ENCODE data around the gene KASH5. TPM values are rescaled to one million over a fixed set of nuclear protein-coding genes. Genes with fewer than 3 reads are reported as not detected.

Gene KASH5
- total and polyA plus RNA-seq, 2 of the 13 experiments (the other 11 are each of a cell fraction or from before 2014, with no cell fraction given), result not detected

- no peak for FAIRE-seq
- no TSS peak for BruUV-seq (replicated peaks)
- H3K27me3 ChIP-seq (ENCODE audit: control insufficient read depth in 1 of 2, insufficient read depth in 2 of 2, low read length in 2 of 2), result peaks cover 7 to 49% of the 10 kb centered on the region in 2 experiments; a peak in 4 of 5 replicates
- peaks cover 5% of the 10 kb centered on the region; the same call in 1 of the 2 replicates for H4K20me1 ChIP-seq (ENCODE audit: insufficient read depth, low read length)
- DNase-seq (ENCODE audit: low spot score), result no peak
- 10% methylated on average over 11 of the region's 11 CpGs for WGBS (ENCODE audit: low lambda C conversion rate)
- intact Hi-C loops (cut with micrococcal nuclease; ENCODE audit: unreplicated experiment) (no loop called here), in situ Hi-C loops (cut with HindIII; ENCODE audit: extremely low pct_ligation_motif_present, low pct_unique_long_range_greater_than_20kb) (no loop called here)
- peak overlapping the region; percentile 75 for H3K4me2 ChIP-seq (ENCODE audit: low read depth, low read length)
- ATAC-seq, result no peak
- H3K36me3 ChIP-seq (replicated peaks in 1 of 2; ENCODE audit: control insufficient read depth in 1 of 2, insufficient read depth in 2 of 2, low read length in 2 of 2), result peaks cover 0 to 10% of the 10 kb centered on the region in 2 experiments; a peak in 3 of 5 replicates
- peak overlapping the region; percentile 16 to 76 (median 70); a peak in 4 of 6 replicates for H3K4me3 ChIP-seq (replicated peaks in 1 of 3; ENCODE audit: insufficient read depth in 1 of 3, low read depth in 2 of 3, low read length in 3 of 3)
- peak overlapping the region; percentile 72 for H2AFZ ChIP-seq (ENCODE audit: low read length)
- H3K4me1 ChIP-seq (ENCODE audit: insufficient read depth, low read length), result peaks cover 27% of the 10 kb centered on the region
- CTCF ChIA-PET (ENCODE audit: low intra/inter-chr PET ratio, low total read pairs), result interaction anchor here (2.3 kb wide), 1 partner anchor 50 kb away, joined by 45 read pairs; no protein-coding TSS in a partner anchor
- no peak overlapping the region for H3K27ac ChIP-seq (ENCODE audit: extremely low read length, insufficient read depth, low read length)
- TF ChIP-seq GFI1 (CRISPR knock-in tag; IDR thresholded peaks at IDR 0.05; ENCODE audit: borderline replicate concordance) (0 out of 2 replicates have a peak, but pooled peaks have one; percentile 19), ELF1 (CRISPR knock-in tag; IDR thresholded peaks at IDR 0.05) (no peak), ARHGAP35 (CRISPR knock-in tag; IDR thresholded peaks at IDR 0.05; ENCODE audit: borderline replicate concordance) (0 out of 2 replicates have a peak, but pooled peaks have one; percentile 8)
- POLR2A ChIA-PET, result interaction anchor here (1.0 to 2.1 kb wide), 5 partner anchors 9 to 81 kb away, joined by 3 to 21 read pairs (median 3); partner anchors contain the start of genes ALDH16A1 and PIH1D1
- no peak overlapping the region for H3K9ac ChIP-seq (ENCODE audit: insufficient read depth, low read depth, low read length)
- H3K79me2 ChIP-seq (ENCODE audit: insufficient read depth, low read length), result no peaks in the 10 kb centered on the region
- H3K9me3 ChIP-seq (ENCODE audit: low read length), result no peaks in the 10 kb centered on the region
Observed at GRCh38 chr19:49442354-49442753, 54.3 kb downstream of the KASH5 start.

- H2AFZ ChIP-seq (ENCODE audit: low read length), result no peak overlapping the region
- 3% methylated on average over 24 of the region's 43 CpGs for WGBS (ENCODE audit: low lambda C conversion rate)
- POLR2A ChIA-PET, result interaction anchor here (1.0 to 2.1 kb wide), 5 partner anchors 9 to 82 kb away, joined by 3 to 21 read pairs (median 3); partner anchors contain the start of genes ALDH16A1 and PIH1D1
- in situ Hi-C loops (cut with HindIII; ENCODE audit: extremely low pct_ligation_motif_present, low pct_unique_long_range_greater_than_20kb) (no loop called here), intact Hi-C loops (cut with micrococcal nuclease; ENCODE audit: unreplicated experiment) (loop anchor here (1.0 kb wide), 1 partner anchor 51 kb away; no protein-coding TSS in a partner anchor)
- peaks cover 0 to 10% of the 10 kb centered on the region in 2 experiments; a peak in 3 of 5 replicates for H3K36me3 ChIP-seq (replicated peaks in 1 of 2; ENCODE audit: control insufficient read depth in 1 of 2, insufficient read depth in 2 of 2, low read length in 2 of 2)
- FAIRE-seq (no peak), ATAC-seq (peak; percentile 84), DNase-seq (ENCODE audit: low spot score) (peak; percentile 86)
- peak overlapping the region; percentile 70 to 76 (median 74) for H3K4me3 ChIP-seq (replicated peaks in 1 of 3; ENCODE audit: insufficient read depth in 1 of 3, low read depth in 2 of 3, low read length in 3 of 3)
- peak overlapping the region; percentile 72 for H3K27ac ChIP-seq (ENCODE audit: extremely low read length, insufficient read depth, low read length)
- CTCF ChIA-PET (ENCODE audit: low intra/inter-chr PET ratio, low total read pairs), result interaction anchor here (1.4 to 2.3 kb wide), 3 partner anchors 33 to 177 kb away, joined by 3 to 45 read pairs (median 5); no protein-coding TSS in a partner anchor
- peaks cover 27% of the 10 kb centered on the region for H3K4me1 ChIP-seq (ENCODE audit: insufficient read depth, low read length)
- peaks cover 5% of the 10 kb centered on the region; the same call in 1 of the 2 replicates for H4K20me1 ChIP-seq (ENCODE audit: insufficient read depth, low read length)
- peak overlapping the region; percentile 76 for H3K9ac ChIP-seq (ENCODE audit: insufficient read depth, low read depth, low read length)
- no peaks in the 10 kb centered on the region for H3K9me3 ChIP-seq (ENCODE audit: low read length)
- peak overlapping the region; percentile 90 for H3K4me2 ChIP-seq (ENCODE audit: low read depth, low read length)
- peaks cover 7 to 44% of the 10 kb centered on the region in 2 experiments; a peak in 4 of 5 replicates for H3K27me3 ChIP-seq (ENCODE audit: control insufficient read depth in 1 of 2, insufficient read depth in 2 of 2, low read length in 2 of 2)
- no TSS peak for BruUV-seq (replicated peaks)
- no peaks in the 10 kb centered on the region for H3K79me2 ChIP-seq (ENCODE audit: insufficient read depth, low read length)
- TF ChIP-seq EHMT2 (IDR thresholded peaks at IDR 0.05; ENCODE audit: borderline replicate concordance, low read depth, low read length) (no peak), FOXP1 (IDR thresholded peaks at IDR 0.05) (no peak), FOXP1 (CRISPR knock-in tag; IDR thresholded peaks at IDR 0.05) (no peak), POGZ (CRISPR knock-in tag; IDR thresholded peaks at IDR 0.05) (no peak), ZNF83 (CRISPR knock-in tag; IDR thresholded peaks at IDR 0.05; ENCODE audit: borderline replicate concordance) (no peak), RXRB (CRISPR knock-in tag; IDR thresholded peaks at IDR 0.05; ENCODE audit: borderline replicate concordance) (no peak), ZNF207 (IDR thresholded peaks at IDR 0.05; ENCODE audit: borderline replicate concordance) (no peak), ARID5B (CRISPR knock-in tag; IDR thresholded peaks at IDR 0.05) (no peak), ZNF451 (CRISPR knock-in tag; IDR thresholded peaks at IDR 0.05) (no peak)
Observed at GRCh38 chr19:49442771-49443365, 54.8 kb downstream of the KASH5 start.

All from HepG2 (cell line).